Esophagus muscularis mucosa (tissue), 4 donors: Measurements from ENCODE around the gene RNASE12. TPM values are rescaled to one million over a fixed set of nuclear protein-coding genes. Genes with fewer than 3 reads are reported as not detected.

Experiments
- DNase-seq: peaks from one replicate; pipeline ENCODE4 v3.0.0-alpha.2; 2017; ENCODE audit errors: extremely low spot score
- H3K27ac ChIP-seq, 4 donors: fragments of 200-600 bp; sonication (generic); replicated peaks in 1 of 4; 1 replicate in 3 of 4; 2 replicates in 1 of 4; pipeline ENCODE4 v1.5.1; 2016 to 2019; ENCODE audit warnings: mild to moderate bottlenecking in 1 of 4
- H3K27me3 ChIP-seq, 4 donors: fragments of 200-600 bp; sonication (generic); one replicate each; pipeline versions ENCODE4 v1.5.1 to v1.6.0; 2016 to 2019
- H3K36me3 ChIP-seq, 4 donors: fragments of 200-600 bp; sonication (generic); one replicate each; pipeline ENCODE4 v1.5.1; 2016 to 2019
- H3K4me1 ChIP-seq, 4 donors: fragments of 200-600 bp; sonication (generic); one replicate each; pipeline ENCODE4 v1.5.1; 2016 to 2019
- H3K4me3 ChIP-seq, 4 donors: fragments of 200-600 bp; sonication (generic); 1 replicate in 2 of 4; 2 replicates in 2 of 4; pipeline ENCODE4 v1.5.1; 2016 to 2019; ENCODE audit warnings: mild to moderate bottlenecking in 4 of 4, moderate library complexity in 1 of 4
- H3K9me3 ChIP-seq, 4 donors: fragments of 200-600 bp; sonication (generic); 1 replicate in 3 of 4; 2 replicates in 1 of 4; pipeline ENCODE4 v1.5.1; 2016 to 2019
- CTCF ChIP-seq, 3 experiments: fragments of 200-600 bp in 2 of 3; fragments of 450-650 bp in 1 of 3; sonication (generic) in 2 of 3; IDR thresholded peaks; one replicate each; pipeline ENCODE4 v1.5.1; 2017 to 2019; ENCODE audit warnings: antibody characterized with exemption in 3 of 3, mild to moderate bottlenecking in 2 of 3, moderate library complexity in 1 of 3
- EP300 ChIP-seq: sonication (generic); formaldehyde crosslinking; IDR thresholded peaks from one replicate; pipeline ENCODE4 v1.6.1; 2017; ENCODE audit warnings: antibody characterized with exemption
- POLR2A ChIP-seq: fragments of 450-650 bp; IDR thresholded peaks from one replicate; pipeline ENCODE4 v1.6.1; 2017; ENCODE audit warnings: antibody characterized with exemption, moderate library complexity, mild to moderate bottlenecking, low read depth
- POLR2AphosphoS5 ChIP-seq, 2 donors: sonication (generic); formaldehyde crosslinking; IDR thresholded peaks; one replicate each; pipeline ENCODE4 v1.6.1; 2017; ENCODE audit warnings: antibody characterized with exemption in 2 of 2
- WGBS: methylation state at CpG from one replicate; pipeline ENCODE4 v1.1.5; 2018; 5-methylcytosine and 5-hydroxymethylcytosine counted together
- intact Hi-C: fragments of 100-400 bp; cut with DNase I; formaldehyde crosslinking; loops from one replicate; pipeline ENCODE4 v1.15.1; 2023
- total RNA-seq, 4 donors: library from RNA; depleted of rRNA; stranded (reverse); fragments of >200 nt; gene quantifications; one replicate each; pipeline versions ENCODE4 v1.1.0 to v1.2.1, GENCODE V29; 2016

Gene RNASE12
- total RNA-seq, 4 donors from 2014 or later: not detected

GRCh38 chr14:20618271-20618749, 27.1 kb upstream of the RNASE12 start:
- WGBS: 52% methylated on average over 4 of the region's 4 CpGs
- TF ChIP-seq EP300 (no peak), POLR2AphosphoS5 (IDR thresholded peaks at IDR 0.05) (no peak)
- no peaks in the 10 kb centered on the region for H3K9me3 ChIP-seq
- intact Hi-C loops: no loop called here
- no peak for DNase-seq
- H3K4me1 ChIP-seq: peaks cover 0 to 23% (median 19%) of the 10 kb centered on the region in 4 donors
- H3K4me3 ChIP-seq: no peak overlapping the region
- H3K27ac ChIP-seq: no peak overlapping the region
- H3K36me3 ChIP-seq: no peaks in the 10 kb centered on the region
- H3K27me3 ChIP-seq: peaks cover 0 to 10% (median 5%) of the 10 kb centered on the region in 4 donors

GRCh38 chr14:20617138-20618003, 26.2 kb upstream of the RNASE12 start:
- H3K27me3 ChIP-seq: peaks cover 0 to 3% (median under 1%) of the 10 kb centered on the region in 4 donors
- DNase-seq: no peak
- H3K27ac ChIP-seq: no peak overlapping the region
- H3K4me1 ChIP-seq: peaks cover 0 to 23% (median 19%) of the 10 kb centered on the region in 4 donors
- intact Hi-C loops: no loop called here
- no peaks in the 10 kb centered on the region for H3K36me3 ChIP-seq
- 85% methylated on average over 12 of the region's 12 CpGs for WGBS
- TF ChIP-seq POLR2A: no peak
- TF ChIP-seq CTCF (IDR thresholded peaks at IDR 0.05): no peak
- TF ChIP-seq POLR2AphosphoS5 (IDR thresholded peaks at IDR 0.05): no peak
- TF ChIP-seq EP300: no peak
- no peaks in the 10 kb centered on the region for H3K9me3 ChIP-seq
- no peak overlapping the region for H3K4me3 ChIP-seq

- 90% methylated on average over 5 of the region's 5 CpGs for WGBS
- TF ChIP-seq POLR2A: no peak
- TF ChIP-seq EP300: no peak
- TF ChIP-seq POLR2AphosphoS5 (IDR thresholded peaks at IDR 0.05): no peak
- TF ChIP-seq CTCF (IDR thresholded peaks at IDR 0.05): no peak
These were observed 24.8 kb upstream of the RNASE12 start for GRCh38 chr14:20615996-20616395.

GRCh38 chr14:20614038-20614840, 23.1 kb upstream of the RNASE12 start:
- 10% methylated on average over 17 of the region's 17 CpGs for WGBS
- intact Hi-C loops: loop anchor here (5.0 kb wide), 1 partner anchor 287 kb away; no protein-coding TSS in a partner anchor
- peaks cover 4 to 45% (median 27%) of the 10 kb centered on the region in 4 donors for H3K4me1 ChIP-seq
- no peak for DNase-seq
- peak overlapping the region; percentile 51 to 68 (median 57) for H3K4me3 ChIP-seq
- H3K27me3 ChIP-seq: no peaks in the 10 kb centered on the region
- peak overlapping the region; percentile 74 to 83 (median 78) for H3K27ac ChIP-seq
- no peaks in the 10 kb centered on the region for H3K36me3 ChIP-seq
- no peak for TF ChIP-seq POLR2AphosphoS5 (IDR thresholded peaks at IDR 0.05)
- H3K9me3 ChIP-seq: no peaks in the 10 kb centered on the region

More at GRCh38 chr14:20615996-20616395, 24.8 kb upstream of the RNASE12 start:
- Histone ChIP-seq H3K36me3 (no peaks in the 10 kb centered on the region), H3K4me1 (peaks cover 0 to 35% (median 22%) of the 10 kb centered on the region in 4 donors), H3K9me3 (no peaks in the 10 kb centered on the region), H3K4me3 (no peak overlapping the region), H3K27me3 (no peaks in the 10 kb centered on the region), H3K27ac (no peak overlapping the region)
- intact Hi-C loops: no loop called here
- peak; percentile 45 for DNase-seq

GRCh38 chr14:20613094-20614037, 22.2 kb upstream of the RNASE12 start:
- TF ChIP-seq POLR2AphosphoS5 (IDR thresholded peaks at IDR 0.05) (peak; percentile 40 to 51), POLR2A (no peak), EP300 (no peak), CTCF (IDR thresholded peaks at IDR 0.05) (peak; percentile 68 to 89 (median 84))
- peak overlapping the region; percentile 51 to 68 (median 57) for H3K4me3 ChIP-seq
- peaks cover 4 to 45% (median 30%) of the 10 kb centered on the region in 4 donors for H3K4me1 ChIP-seq
- intact Hi-C loops: loop anchor here (2.0 to 5.0 kb wide), 2 partner anchors 71 to 286 kb away; partner anchors contain the start of gene RNASE4
- peak; percentile 97 for DNase-seq
- H3K9me3 ChIP-seq: no peaks in the 10 kb centered on the region
- H3K27me3 ChIP-seq: no peaks in the 10 kb centered on the region
- no peaks in the 10 kb centered on the region for H3K36me3 ChIP-seq
- WGBS: under 1% methylated on average over 30 of the region's 34 CpGs
- H3K27ac ChIP-seq: peak overlapping the region; percentile 74 to 83 (median 78)
